Measurements from ENCODE around the gene KCNJ5. TPM values are rescaled to one million over a fixed set of nuclear protein-coding genes. Genes with fewer than 3 reads are reported as not detected.

The KCNJ5 gene
- total and polyA plus RNA-seq, 10 of the 15 experiments (the other 5 are each of a cell fraction or from before 2014, with no cell fraction given), result 0.03 TPM; not detected in 8

DNA sequence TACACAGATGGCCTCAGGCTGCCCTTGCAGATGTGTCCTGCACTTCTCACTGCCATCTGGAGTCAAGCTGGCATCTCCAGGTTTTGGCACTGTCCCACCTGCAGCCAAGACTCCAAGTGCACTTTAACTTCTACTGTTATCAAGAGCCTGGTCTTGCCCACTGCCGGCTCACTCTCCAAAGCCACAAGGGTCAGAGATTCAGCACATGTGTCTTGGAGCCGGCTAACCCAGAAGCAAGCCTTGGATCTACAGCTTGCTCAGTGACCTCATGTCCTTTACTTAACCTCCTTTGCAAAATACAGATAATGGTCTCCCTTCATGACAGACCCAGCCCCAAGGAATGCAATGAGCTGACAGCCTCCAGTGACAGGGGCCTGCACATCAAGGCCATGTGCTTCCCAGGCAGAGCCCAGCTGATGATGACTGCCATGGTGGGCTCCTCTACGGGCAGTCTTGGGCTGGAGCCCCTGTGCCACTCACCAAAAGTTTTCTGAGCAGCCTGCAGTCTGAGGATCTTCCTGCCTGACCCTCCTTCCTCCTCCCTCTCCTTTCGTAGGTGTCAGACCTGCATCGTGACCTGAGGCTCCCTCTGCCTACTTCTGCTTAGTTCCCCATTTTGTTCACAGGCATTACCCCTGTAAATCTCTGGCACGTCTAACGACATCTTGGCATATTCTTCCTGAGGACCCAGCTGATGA lies 42.5 kb downstream of the KCNJ5 start (continued):
- TF ChIP-seq, protein P1, sequence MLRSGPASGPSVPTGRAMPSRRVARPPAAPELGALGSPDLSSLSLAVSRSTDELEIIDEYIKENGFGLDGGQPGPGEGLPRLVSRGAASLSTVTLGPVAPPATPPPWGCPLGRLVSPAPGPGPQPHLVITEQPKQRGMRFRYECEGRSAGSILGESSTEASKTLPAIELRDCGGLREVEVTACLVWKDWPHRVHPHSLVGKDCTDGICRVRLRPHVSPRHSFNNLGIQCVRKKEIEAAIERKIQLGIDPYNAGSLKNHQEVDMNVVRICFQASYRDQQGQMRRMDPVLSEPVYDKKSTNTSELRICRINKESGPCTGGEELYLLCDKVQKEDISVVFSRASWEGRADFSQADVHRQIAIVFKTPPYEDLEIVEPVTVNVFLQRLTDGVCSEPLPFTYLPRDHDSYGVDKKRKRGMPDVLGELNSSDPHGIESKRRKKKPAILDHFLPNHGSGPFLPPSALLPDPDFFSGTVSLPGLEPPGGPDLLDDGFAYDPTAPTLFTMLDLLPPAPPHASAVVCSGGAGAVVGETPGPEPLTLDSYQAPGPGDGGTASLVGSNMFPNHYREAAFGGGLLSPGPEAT (IDR thresholded peaks at IDR 0.05; ENCODE audit: low read depth), result no peak
- no peak for TF ChIP-seq GATAD2B (conservative IDR thresholded peaks at IDR 0.05; ENCODE audit: low read depth)
- TF ChIP-seq HDAC6 (IDR thresholded peaks at IDR 0.05; ENCODE audit: unreplicated experiment), result no peak
- no peak for TF ChIP-seq ZNF207 (IDR thresholded peaks at IDR 0.05; ENCODE audit: borderline replicate concordance)
- no peak for TF ChIP-seq RB1 (IDR thresholded peaks at IDR 0.05; ENCODE audit: borderline replicate concordance)
- TF ChIP-seq, protein P2, sequence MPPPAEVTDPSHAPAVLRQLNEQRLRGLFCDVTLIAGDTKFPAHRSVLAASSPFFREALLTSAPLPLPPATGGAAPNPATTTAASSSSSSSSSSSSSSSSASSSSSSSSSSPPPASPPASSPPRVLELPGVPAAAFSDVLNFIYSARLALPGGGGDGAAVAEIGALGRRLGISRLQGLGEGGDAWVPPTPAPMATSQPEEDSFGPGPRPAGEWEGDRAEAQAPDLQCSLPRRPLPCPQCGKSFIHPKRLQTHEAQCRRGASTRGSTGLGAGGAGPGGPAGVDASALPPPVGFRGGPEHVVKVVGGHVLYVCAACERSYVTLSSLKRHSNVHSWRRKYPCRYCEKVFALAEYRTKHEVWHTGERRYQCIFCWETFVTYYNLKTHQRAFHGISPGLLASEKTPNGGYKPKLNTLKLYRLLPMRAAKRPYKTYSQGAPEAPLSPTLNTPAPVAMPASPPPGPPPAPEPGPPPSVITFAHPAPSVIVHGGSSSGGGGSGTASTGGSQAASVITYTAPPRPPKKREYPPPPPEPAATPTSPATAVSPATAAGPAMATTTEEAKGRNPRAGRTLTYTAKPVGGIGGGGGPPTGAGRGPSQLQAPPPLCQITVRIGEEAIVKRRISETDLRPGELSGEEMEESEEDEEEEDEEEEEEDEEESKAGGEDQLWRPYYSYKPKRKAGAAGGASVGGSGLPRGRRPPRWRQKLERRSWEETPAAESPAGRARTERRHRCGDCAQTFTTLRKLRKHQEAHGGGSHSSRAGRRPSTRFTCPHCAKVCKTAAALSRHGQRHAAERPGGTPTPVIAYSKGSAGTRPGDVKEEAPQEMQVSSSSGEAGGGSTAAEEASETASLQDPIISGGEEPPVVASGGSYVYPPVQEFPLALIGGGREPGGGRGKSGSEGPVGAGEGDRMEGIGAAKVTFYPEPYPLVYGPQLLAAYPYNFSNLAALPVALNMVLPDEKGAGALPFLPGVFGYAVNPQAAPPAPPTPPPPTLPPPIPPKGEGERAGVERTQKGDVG (CRISPR knock-in tag; IDR thresholded peaks at IDR 0.05), result no peak
- no peak for TF ChIP-seq SREBF1 (IDR thresholded peaks at IDR 0.05; ENCODE audit: low read length)
- TF ChIP-seq, protein P3, sequence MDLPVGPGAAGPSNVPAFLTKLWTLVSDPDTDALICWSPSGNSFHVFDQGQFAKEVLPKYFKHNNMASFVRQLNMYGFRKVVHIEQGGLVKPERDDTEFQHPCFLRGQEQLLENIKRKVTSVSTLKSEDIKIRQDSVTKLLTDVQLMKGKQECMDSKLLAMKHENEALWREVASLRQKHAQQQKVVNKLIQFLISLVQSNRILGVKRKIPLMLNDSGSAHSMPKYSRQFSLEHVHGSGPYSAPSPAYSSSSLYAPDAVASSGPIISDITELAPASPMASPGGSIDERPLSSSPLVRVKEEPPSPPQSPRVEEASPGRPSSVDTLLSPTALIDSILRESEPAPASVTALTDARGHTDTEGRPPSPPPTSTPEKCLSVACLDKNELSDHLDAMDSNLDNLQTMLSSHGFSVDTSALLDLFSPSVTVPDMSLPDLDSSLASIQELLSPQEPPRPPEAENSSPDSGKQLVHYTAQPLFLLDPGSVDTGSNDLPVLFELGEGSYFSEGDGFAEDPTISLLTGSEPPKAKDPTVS (IDR thresholded peaks at IDR 0.05; ENCODE audit: low read depth, low read length), result no peak
- no peak for TF ChIP-seq SMARCA5 (IDR thresholded peaks at IDR 0.05)
- TF ChIP-seq, protein P4, sequence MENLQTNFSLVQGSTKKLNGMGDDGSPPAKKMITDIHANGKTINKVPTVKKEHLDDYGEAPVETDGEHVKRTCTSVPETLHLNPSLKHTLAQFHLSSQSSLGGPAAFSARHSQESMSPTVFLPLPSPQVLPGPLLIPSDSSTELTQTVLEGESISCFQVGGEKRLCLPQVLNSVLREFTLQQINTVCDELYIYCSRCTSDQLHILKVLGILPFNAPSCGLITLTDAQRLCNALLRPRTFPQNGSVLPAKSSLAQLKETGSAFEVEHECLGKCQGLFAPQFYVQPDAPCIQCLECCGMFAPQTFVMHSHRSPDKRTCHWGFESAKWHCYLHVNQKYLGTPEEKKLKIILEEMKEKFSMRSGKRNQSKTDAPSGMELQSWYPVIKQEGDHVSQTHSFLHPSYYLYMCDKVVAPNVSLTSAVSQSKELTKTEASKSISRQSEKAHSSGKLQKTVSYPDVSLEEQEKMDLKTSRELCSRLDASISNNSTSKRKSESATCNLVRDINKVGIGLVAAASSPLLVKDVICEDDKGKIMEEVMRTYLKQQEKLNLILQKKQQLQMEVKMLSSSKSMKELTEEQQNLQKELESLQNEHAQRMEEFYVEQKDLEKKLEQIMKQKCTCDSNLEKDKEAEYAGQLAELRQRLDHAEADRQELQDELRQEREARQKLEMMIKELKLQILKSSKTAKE (IDR thresholded peaks at IDR 0.05; ENCODE audit: low read depth, poor library complexity, severe bottlenecking), result no peak
